SK-N-MC (cell line): ENCODE data around the gene SIPA1L3.
"Not testable (repeated sequence)": the region's sequence is repeated elsewhere in the genome, so short reads cannot be mapped to it uniquely, and the experiment has no call there.

Experiments used
- DNase-seq: peaks from one replicate; pipeline ENCODE4 v3.0.0-alpha.2; 2011; ENCODE audit warnings: low read depth, low spot score
- H3K27ac ChIP-seq: fragments of 200-600 bp; sonication (generic); 2 replicates; pipeline ENCODE4 v1.5.1; 2016; ENCODE audit warnings: mixed run types
- H3K36me3 ChIP-seq: fragments of 200-600 bp; sonication (generic); 2 replicates; pipeline ENCODE4 v1.6.1; 2017; ENCODE audit warnings: antibody characterized with exemption, low read length, mixed read lengths; ENCODE audit not compliant: insufficient read depth
- H3K4me3 ChIP-seq: fragments of 200-600 bp; sonication (generic); 2 replicates; pipeline ENCODE4 v1.5.1; 2016
- H3K9ac ChIP-seq: fragments of 200-600 bp; sonication (generic); 2 replicates; pipeline ENCODE4 v1.8.0; 2017; ENCODE audit warnings: mixed run types, mixed read lengths; ENCODE audit not compliant: insufficient read length
- H3K9me3 ChIP-seq: fragments of 200-600 bp; sonication (generic); 2 replicates; pipeline ENCODE4 v1.6.1; 2017; ENCODE audit warnings: low read depth, mild to moderate bottlenecking, antibody characterized with exemption, low read length, moderate library complexity, mixed read lengths
- EZH2 ChIP-seq: fragments of 200-600 bp; sonication (generic); IDR thresholded peaks from one replicate; pipeline ENCODE4 v1.6.1; 2017; ENCODE audit warnings: antibody characterized with exemption
- FOXP2 ChIP-seq: optimal IDR thresholded peaks from 2 replicates; pipeline ENCODE3; 2011; ENCODE audit warnings: mild to moderate bottlenecking, moderate library complexity; ENCODE audit not compliant: insufficient read depth; ENCODE audit errors: extremely low read length, control extremely low read depth
- POLR2AphosphoS5 ChIP-seq: IDR thresholded peaks from 2 replicates; pipeline ENCODE4 v1.6.1; 2012; ENCODE audit warnings: mild to moderate bottlenecking, low read depth, low read length, borderline replicate concordance

Gene SIPA1L3, protein sequence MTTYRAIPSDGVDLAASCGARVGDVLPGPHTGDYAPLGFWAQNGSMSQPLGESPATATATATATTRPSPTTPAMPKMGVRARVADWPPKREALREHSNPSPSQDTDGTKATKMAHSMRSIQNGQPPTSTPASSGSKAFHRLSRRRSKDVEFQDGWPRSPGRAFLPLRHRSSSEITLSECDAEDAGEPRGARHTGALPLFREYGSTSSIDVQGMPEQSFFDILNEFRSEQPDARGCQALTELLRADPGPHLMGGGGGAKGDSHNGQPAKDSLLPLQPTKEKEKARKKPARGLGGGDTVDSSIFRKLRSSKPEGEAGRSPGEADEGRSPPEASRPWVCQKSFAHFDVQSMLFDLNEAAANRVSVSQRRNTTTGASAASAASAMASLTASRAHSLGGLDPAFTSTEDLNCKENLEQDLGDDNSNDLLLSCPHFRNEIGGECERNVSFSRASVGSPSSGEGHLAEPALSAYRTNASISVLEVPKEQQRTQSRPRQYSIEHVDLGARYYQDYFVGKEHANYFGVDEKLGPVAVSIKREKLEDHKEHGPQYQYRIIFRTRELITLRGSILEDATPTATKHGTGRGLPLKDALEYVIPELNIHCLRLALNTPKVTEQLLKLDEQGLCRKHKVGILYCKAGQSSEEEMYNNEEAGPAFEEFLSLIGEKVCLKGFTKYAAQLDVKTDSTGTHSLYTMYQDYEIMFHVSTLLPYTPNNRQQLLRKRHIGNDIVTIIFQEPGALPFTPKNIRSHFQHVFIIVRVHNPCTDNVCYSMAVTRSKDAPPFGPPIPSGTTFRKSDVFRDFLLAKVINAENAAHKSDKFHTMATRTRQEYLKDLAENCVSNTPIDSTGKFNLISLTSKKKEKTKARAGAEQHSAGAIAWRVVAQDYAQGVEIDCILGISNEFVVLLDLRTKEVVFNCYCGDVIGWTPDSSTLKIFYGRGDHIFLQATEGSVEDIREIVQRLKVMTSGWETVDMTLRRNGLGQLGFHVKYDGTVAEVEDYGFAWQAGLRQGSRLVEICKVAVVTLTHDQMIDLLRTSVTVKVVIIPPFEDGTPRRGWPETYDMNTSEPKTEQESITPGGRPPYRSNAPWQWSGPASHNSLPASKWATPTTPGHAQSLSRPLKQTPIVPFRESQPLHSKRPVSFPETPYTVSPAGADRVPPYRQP (N-terminal part only)

DNA sequence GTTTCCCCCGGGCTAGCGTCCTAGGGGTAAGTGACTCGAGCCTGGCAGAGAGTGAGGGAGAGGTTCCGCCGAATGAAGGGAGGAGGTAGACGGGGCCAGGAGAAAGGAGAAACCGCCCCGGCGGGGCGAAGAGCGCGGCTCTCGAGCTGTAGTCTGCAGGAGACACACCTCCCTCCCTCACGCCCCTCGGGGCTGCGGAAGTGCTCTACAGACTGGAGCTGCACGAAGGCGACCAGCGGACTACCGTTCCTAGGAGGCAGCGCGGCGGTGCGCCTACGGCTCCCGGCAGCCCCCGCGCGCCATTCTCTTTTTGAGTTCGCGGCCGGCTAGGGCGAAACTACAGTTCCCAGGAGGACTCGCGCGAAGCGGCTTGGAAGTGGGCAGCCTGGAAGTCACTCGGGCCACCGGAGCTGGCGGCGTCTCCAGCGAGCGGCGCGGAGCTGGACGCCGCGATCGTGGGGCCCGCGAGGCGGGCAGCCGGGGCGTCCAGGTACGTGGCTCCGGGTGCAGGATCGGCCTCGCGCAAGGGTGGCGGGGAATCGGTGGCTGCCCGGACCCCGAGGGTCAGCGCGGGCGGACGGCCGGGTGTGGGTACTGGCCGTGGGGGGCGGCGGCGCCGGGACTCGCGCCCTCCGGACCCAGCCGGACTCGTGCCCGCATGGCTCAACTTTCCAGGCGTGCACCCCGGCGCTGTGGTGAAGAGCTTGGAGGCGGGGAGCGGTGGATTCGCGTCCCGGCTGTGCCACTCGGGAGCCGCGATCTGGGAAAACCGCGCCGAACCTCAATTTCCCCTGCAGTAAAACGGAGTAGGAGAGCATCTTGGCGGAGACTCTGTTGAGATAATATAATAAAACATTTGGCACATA lies at the start of gene SIPA1L3:
Gene SIPA1L3, plus strand, starts transcription at position 340 of the 866 bp plus-strand sequence. CDS start 174,358 bp downstream, outside the sequence.
- Histone ChIP-seq H3K36me3 (no peaks in the 10 kb centered on the region), H3K4me3 (peak within 1 kb of the TSS; percentile 94), H3K27ac (peak within 1 kb of the TSS; percentile 64; the same call in 1 of the 2 replicates), H3K9me3 (no peaks in the 10 kb centered on the region), H3K9ac (peak within 1 kb of the TSS; percentile 83)
- TF ChIP-seq FOXP2 (peak; percentile 37), EZH2 (no peak), POLR2AphosphoS5 (peak; percentile 66)
- peak; percentile 66 for DNase-seq

DNA sequence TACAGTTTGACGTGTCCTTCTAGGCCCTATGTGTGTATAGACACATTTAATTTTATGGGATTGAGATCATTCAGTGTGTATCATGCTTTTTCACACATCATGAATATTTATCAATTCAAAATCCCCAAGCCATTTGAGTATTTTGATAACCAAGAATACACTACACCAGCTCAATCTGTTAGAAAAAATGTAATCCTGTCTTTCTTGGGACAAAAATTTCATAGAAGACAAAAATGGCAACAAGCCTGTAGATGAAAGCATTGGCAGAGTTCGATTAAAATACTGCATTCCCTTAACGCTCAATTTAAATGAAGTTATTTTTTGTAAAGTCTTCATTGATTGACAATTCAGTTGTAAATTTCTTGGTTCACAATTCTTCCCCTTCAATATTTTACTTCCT lies 42.5 kb upstream of the SIPA1L3 start:
- H3K36me3 ChIP-seq: no peaks in the 10 kb centered on the region

DNA sequence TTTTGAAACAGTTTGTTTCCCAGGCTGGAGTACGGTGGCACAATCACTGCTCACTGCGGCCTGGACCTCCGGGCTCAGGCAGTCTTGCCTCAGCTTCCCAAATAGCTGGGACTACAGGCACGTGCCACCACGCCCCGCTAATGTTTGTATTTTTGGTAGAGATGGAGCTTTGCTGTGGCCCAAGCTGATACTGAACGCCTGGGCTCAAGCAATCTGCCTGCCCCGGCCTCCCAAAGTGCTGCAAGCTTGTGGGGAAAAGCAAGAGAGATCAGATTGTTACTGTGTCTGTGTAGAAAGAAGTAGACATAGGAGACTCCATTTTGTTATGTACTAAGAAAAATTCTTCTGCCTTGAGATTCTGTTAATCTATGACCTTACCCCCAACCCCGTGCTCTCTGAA lies 41.1 kb upstream of the SIPA1L3 start:
- H3K9me3 ChIP-seq, H3K27ac ChIP-seq, H3K4me3 ChIP-seq, H3K9ac ChIP-seq, H3K36me3 ChIP-seq, DNase-seq: not testable (repeated sequence)

More for the DNA sequence above, 42.5 kb upstream of the SIPA1L3 start:
- no peak overlapping the region for H3K9ac ChIP-seq
- no peaks in the 10 kb centered on the region for H3K9me3 ChIP-seq
- no peak overlapping the region for H3K27ac ChIP-seq
- no peak overlapping the region for H3K4me3 ChIP-seq
- TF ChIP-seq FOXP2 (no peak), POLR2AphosphoS5 (no peak), EZH2 (no peak)
- DNase-seq: no peak

DNA sequence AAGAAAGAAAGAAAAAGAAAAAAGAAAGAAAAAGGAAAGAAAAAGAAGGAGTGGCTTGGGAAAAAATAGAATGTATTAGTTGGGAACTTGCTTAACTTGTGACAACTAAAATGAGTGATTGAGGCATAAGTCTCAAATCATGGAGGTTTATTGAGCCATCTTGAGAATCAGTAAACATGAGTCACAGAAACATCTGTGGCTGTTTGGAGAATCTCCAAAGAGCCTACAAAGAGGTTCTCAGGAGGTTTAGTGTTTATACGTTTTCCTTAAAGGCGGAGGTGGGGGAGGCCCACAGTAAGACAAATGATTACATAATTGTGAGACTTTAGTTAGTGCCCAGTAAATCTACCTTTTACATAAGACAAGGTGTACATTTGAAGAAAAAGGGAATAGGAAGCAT lies 39.2 kb upstream of the SIPA1L3 start:
- H3K36me3 ChIP-seq: no peaks in the 10 kb centered on the region
- DNase-seq: no peak
- H3K9ac ChIP-seq: no peak overlapping the region
- H3K4me3 ChIP-seq: no peak overlapping the region
- H3K9me3 ChIP-seq: no peaks in the 10 kb centered on the region
- TF ChIP-seq FOXP2 (no peak), POLR2AphosphoS5 (no peak), EZH2 (no peak)
- no peak overlapping the region for H3K27ac ChIP-seq

DNA sequence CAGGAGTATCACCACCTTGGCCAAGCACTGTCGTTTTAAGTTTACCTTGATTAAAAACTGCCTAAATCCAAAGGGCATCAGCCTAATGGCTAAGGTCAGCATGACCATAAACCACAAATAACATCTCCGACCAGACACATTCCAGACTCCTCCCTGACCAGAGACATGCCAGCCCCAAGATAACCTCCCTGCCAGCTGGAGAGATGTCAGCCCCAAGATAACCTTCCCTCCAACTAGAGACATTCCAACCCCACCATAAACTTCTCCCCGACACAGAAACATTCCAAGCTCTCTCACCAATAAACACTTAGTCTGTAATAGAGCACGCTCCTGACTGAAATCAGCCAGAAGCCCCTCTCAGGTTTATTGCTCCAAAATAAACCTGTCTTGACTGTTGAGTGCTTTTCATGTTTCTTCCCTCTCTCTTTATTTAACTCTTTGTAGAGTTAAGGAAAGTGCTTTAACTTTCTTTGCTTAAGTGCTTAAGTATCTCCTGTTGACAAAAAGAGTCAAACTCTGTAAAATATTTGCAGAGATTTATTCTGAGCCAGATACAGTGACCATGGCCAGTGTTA lies 37.2 kb upstream of the SIPA1L3 start:
- H3K36me3 ChIP-seq: no peaks in the 10 kb centered on the region
- no peaks in the 10 kb centered on the region for H3K9me3 ChIP-seq
- no peak for TF ChIP-seq FOXP2
- TF ChIP-seq POLR2AphosphoS5: no peak
- TF ChIP-seq EZH2: no peak
- H3K4me3 ChIP-seq: no peak overlapping the region
- no peak overlapping the region for H3K27ac ChIP-seq
- DNase-seq: no peak
- no peak overlapping the region for H3K9ac ChIP-seq

DNA sequence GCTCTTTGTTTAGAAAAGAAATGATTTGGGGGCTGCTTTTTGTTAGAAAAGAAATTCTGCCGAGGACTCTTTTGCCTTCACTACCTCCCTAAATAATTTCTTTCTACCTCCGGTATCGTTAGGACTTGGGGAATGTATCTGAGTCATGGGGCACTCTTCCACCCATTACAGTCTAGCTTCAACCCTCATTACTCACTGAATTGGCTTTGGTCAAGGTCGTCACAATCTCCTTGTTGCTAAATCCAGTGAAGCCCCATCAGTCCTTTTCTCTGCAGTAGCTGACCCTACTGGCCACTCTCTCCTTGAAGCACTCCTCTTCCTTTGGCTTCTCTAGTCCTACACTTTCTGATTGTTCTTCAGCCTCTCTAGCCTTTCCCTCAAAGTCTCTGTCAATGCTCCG lies 34.6 kb upstream of the SIPA1L3 start:
- no peak overlapping the region for H3K27ac ChIP-seq
- TF ChIP-seq POLR2AphosphoS5 (no peak), FOXP2 (no peak), EZH2 (no peak)

DNA sequence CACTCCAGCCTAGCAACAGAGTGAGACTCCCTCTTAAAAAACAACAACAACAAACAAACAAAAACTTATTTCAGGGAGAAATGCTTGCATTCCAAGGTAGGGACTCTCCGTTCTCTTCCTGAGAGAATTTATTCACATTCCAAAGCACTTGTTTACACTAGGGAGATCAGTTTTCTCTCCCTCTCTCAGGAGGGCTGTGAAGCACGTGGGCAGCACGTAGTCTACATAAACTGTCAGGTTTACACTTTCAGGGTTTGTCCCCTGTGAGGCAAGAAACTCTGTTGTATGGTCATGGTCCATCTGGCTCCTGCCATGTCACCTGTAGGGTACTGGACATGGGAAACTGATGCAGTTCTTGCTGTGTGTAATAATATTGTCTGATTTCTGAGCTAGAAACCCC lies 32.2 kb upstream of the SIPA1L3 start:
- H3K9me3 ChIP-seq: no peaks in the 10 kb centered on the region
- DNase-seq: no peak
- H3K27ac ChIP-seq: no peak overlapping the region
- TF ChIP-seq EZH2 (no peak), FOXP2 (no peak), POLR2AphosphoS5 (no peak)
- H3K4me3 ChIP-seq: no peak overlapping the region
- H3K9ac ChIP-seq: no peak overlapping the region
- H3K36me3 ChIP-seq: no peaks in the 10 kb centered on the region

More for the DNA sequence above, 34.6 kb upstream of the SIPA1L3 start:
- H3K36me3 ChIP-seq: no peaks in the 10 kb centered on the region
- DNase-seq: no peak
- H3K4me3 ChIP-seq: no peak overlapping the region
- no peak overlapping the region for H3K9ac ChIP-seq
- no peaks in the 10 kb centered on the region for H3K9me3 ChIP-seq

DNA sequence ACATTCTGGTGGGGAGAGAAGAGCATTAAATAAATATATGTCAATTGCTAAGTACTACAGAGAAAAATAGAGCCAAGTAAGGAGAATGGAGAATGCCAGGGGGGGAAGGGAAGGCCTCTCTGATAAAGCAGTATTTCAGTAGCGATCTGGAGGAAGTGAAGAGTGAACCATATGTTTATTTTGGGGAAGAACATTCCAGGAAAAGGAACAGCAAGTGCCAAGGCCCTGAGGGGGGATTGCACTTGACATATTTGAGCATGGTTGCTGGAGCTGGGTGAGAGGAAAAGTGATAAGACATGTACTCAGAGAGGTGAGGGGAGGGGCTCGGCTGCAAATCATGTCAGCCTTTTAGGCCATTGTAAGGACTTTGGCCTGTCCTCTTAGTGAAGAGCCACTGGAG lies 31.0 kb upstream of the SIPA1L3 start:
- Histone ChIP-seq H3K27ac (no peak overlapping the region), H3K9ac (no peak overlapping the region), H3K36me3 (no peaks in the 10 kb centered on the region), H3K9me3 (no peaks in the 10 kb centered on the region), H3K4me3 (no peak overlapping the region)
- TF ChIP-seq EZH2 (no peak), POLR2AphosphoS5 (no peak), FOXP2 (no peak)
- no peak for DNase-seq
